Hindlimb muscle (tissue), 1 donor: ENCODE measurements around the gene TPRX2. TPM values are rescaled to one million over a fixed set of nuclear protein-coding genes. Genes with fewer than 3 reads are reported as not detected.

ENCODE experiments used
- polyA plus RNA-seq: library from polyadenylated mRNA; unstranded; fragments of 120-200 nt; gene quantifications from one replicate; pipeline ENCODE4 v1.2.1, GENCODE V29; 2013; ENCODE audit not compliant: insufficient read length

Gene TPRX2
- polyA plus RNA-seq, 1 donor = not detected

Other genes with a start within 250 kb of the TPRX2 start
- 147 TPM for gene EHD2, start 145.8 kb upstream of the TPRX2 start, polyA plus RNA-seq
- gene NOP53, start 113.7 kb upstream of the TPRX2 start, polyA plus RNA-seq = 583 TPM
- 941 TPM for gene SELENOW, start 80.5 kb upstream of the TPRX2 start, polyA plus RNA-seq
- gene TPRX1, start 54.7 kb upstream of the TPRX2 start, polyA plus RNA-seq = not detected
- gene CRX, start 37.3 kb upstream of the TPRX2 start, polyA plus RNA-seq = not detected
- not detected for gene SULT2A1, start 27.1 kb downstream of the TPRX2 start, polyA plus RNA-seq
- gene BSPH1, start 132.9 kb downstream of the TPRX2 start, polyA plus RNA-seq = not detected
- not detected for gene ELSPBP1, start 135.4 kb downstream of the TPRX2 start, polyA plus RNA-seq
- gene CABP5, start 184.8 kb downstream of the TPRX2 start, polyA plus RNA-seq = not detected